Astrocyte (in vitro differentiated cells and primary cell): Measurements from ENCODE around the gene TRAP1. TPM values are rescaled to one million over a fixed set of nuclear protein-coding genes. Genes with fewer than 3 reads are reported as not detected.

Experiments
- DNase-seq: peaks from one replicate; pipeline ENCODE4 v3.0.0-alpha.2; 2010; ENCODE audit warnings: low read depth
- FAIRE-seq: peaks from 2 replicates; lab custom pipeline; 2011; peaks lifted over from hg19 to GRCh38; lab: Jason Lieb, UNC
- H2AFZ ChIP-seq: 2 replicates; pipeline ENCODE4 v1.6.0; 2012; ENCODE audit warnings: low read depth, low read length, inconsistent platforms
- H3K27ac ChIP-seq: 2 replicates; pipeline ENCODE4 v1.5.1; 2011; ENCODE audit warnings: low read depth, low read length, inconsistent platforms
- H3K27me3 ChIP-seq: 2 replicates; pipeline ENCODE4 v1.6.0; 2011; ENCODE audit warnings: low read length, inconsistent platforms; ENCODE audit not compliant: insufficient read depth
- H3K36me3 ChIP-seq: 2 replicates; pipeline ENCODE4 v1.5.1; 2011; ENCODE audit warnings: low read length, inconsistent platforms; ENCODE audit not compliant: insufficient read depth
- H3K4me1 ChIP-seq: 2 replicates; pipeline ENCODE4 v1.5.1; 2011; ENCODE audit warnings: low read length, inconsistent platforms; ENCODE audit not compliant: insufficient read depth
- H3K4me2 ChIP-seq: 2 replicates; pipeline ENCODE4 v1.6.0; 2012; ENCODE audit warnings: low read length, inconsistent platforms
- H3K4me3 ChIP-seq: 2 replicates; pipeline ENCODE4 v1.5.1; 2011; ENCODE audit warnings: low read depth, mild to moderate bottlenecking, low read length, inconsistent platforms; ENCODE audit not compliant: insufficient read depth
- H3K79me2 ChIP-seq: 2 replicates; pipeline ENCODE4 v1.6.0; 2012; ENCODE audit warnings: mild to moderate bottlenecking, low read length, inconsistent platforms; ENCODE audit not compliant: insufficient read depth
- H3K9ac ChIP-seq: 2 replicates; pipeline ENCODE4 v1.6.0; 2012; ENCODE audit warnings: mild to moderate bottlenecking, low read length, inconsistent platforms
- H3K9me3 ChIP-seq: 2 replicates; pipeline ENCODE4 v1.5.1; 2012; ENCODE audit warnings: low read depth, mild to moderate bottlenecking, low read length, inconsistent platforms; ENCODE audit not compliant: insufficient read depth
- H4K20me1 ChIP-seq: 2 replicates; pipeline ENCODE4 v1.6.0; 2012; ENCODE audit warnings: low read length, inconsistent platforms; ENCODE audit not compliant: insufficient read depth
- H3K27ac Mint-ChIP-seq: one replicate; pipeline ENCODE4 v1.8.0; 2021; ENCODE audit warnings: mild to moderate bottlenecking, mixed read lengths; ENCODE audit not compliant: unreplicated experiment
- H3K27me3 Mint-ChIP-seq: one replicate; pipeline ENCODE4 v1.8.0; 2021; ENCODE audit warnings: low read depth, mixed read lengths; ENCODE audit not compliant: unreplicated experiment
- H3K36me3 Mint-ChIP-seq: one replicate; pipeline ENCODE4 v1.8.0; 2021; ENCODE audit warnings: low read depth, mixed read lengths; ENCODE audit not compliant: unreplicated experiment
- H3K4me1 Mint-ChIP-seq: one replicate; pipeline ENCODE4 v1.8.0; 2021; ENCODE audit warnings: low read depth, mixed read lengths; ENCODE audit not compliant: unreplicated experiment
- H3K4me3 Mint-ChIP-seq: one replicate; pipeline ENCODE4 v1.8.0; 2021; ENCODE audit warnings: mild to moderate bottlenecking, moderate library complexity, mixed read lengths; ENCODE audit not compliant: unreplicated experiment
- H3K9me3 Mint-ChIP-seq: one replicate; pipeline ENCODE4 v1.8.0; 2021; ENCODE audit warnings: mild to moderate bottlenecking, mixed read lengths; ENCODE audit not compliant: unreplicated experiment
- CTCF ChIP-seq: IDR thresholded peaks from 2 replicates; pipeline ENCODE4 v1.5.1; 2011; ENCODE audit warnings: low read depth, mild to moderate bottlenecking, inconsistent platforms, low read length, moderate library complexity; ENCODE audit not compliant: insufficient read depth
- EZH2 ChIP-seq: IDR thresholded peaks from 2 replicates; pipeline ENCODE4 v1.6.1; 2012; ENCODE audit warnings: mild to moderate bottlenecking, low read length, inconsistent platforms; ENCODE audit not compliant: insufficient read depth
- total RNA-seq: library from RNA; stranded (reverse); gene quantifications from 2 replicates; pipeline ENCODE4 v1.2.1, GENCODE V29; 2021

Gene TRAP1
- total RNA-seq, 1 donor from 2014 or later, result 63.3 TPM

- Mint-ChIP-seq H3K4me1 (no peaks in the 10 kb centered on the region), H3K9me3 (no peaks in the 10 kb centered on the region), H3K4me3 (no peak overlapping the region), H3K27me3 (no peaks in the 10 kb centered on the region), H3K36me3 (peaks cover 30% of the 10 kb centered on the region), H3K27ac (no peak overlapping the region)
- DNase-seq (no peak), FAIRE-seq (no peak)
- Histone ChIP-seq H3K9me3 (no peaks in the 10 kb centered on the region), H3K27ac (no peak overlapping the region), H4K20me1 (peaks cover 41% of the 10 kb centered on the region), H2AFZ (no peak overlapping the region), H3K4me2 (no peak overlapping the region), H3K4me1 (no peaks in the 10 kb centered on the region), H3K79me2 (peaks cover 4% of the 10 kb centered on the region), H3K9ac (no peak overlapping the region), H3K4me3 (no peak overlapping the region), H3K27me3 (no peaks in the 10 kb centered on the region), H3K36me3 (peaks cover 45% of the 10 kb centered on the region)
- no peak for TF ChIP-seq CTCF
- no peak for TF ChIP-seq EZH2
Measured at GRCh38 chr16:3736116-3736515, 18.8 kb upstream of the TRAP1 start.

- DNase-seq, result no peak
- no peak overlapping the region for H3K27ac Mint-ChIP-seq
- no peak for FAIRE-seq
- peaks cover 47% of the 10 kb centered on the region for H4K20me1 ChIP-seq
- H3K36me3 ChIP-seq, result peaks cover 45% of the 10 kb centered on the region
- no peaks in the 10 kb centered on the region for H3K4me1 Mint-ChIP-seq
- no peak overlapping the region for H3K4me3 Mint-ChIP-seq
- no peaks in the 10 kb centered on the region for H3K9me3 Mint-ChIP-seq
- no peak overlapping the region for H3K4me3 ChIP-seq
- no peaks in the 10 kb centered on the region for H3K9me3 ChIP-seq
- H3K36me3 Mint-ChIP-seq, result peaks cover 31% of the 10 kb centered on the region
- no peak overlapping the region for H2AFZ ChIP-seq
- H3K9ac ChIP-seq, result no peak overlapping the region
- TF ChIP-seq EZH2 (no peak), CTCF (no peak)
- H3K27me3 ChIP-seq, result no peaks in the 10 kb centered on the region
- peaks cover 4% of the 10 kb centered on the region for H3K79me2 ChIP-seq
- no peak overlapping the region for H3K4me2 ChIP-seq
- no peak overlapping the region for H3K27ac ChIP-seq
- no peaks in the 10 kb centered on the region for H3K27me3 Mint-ChIP-seq
- no peaks in the 10 kb centered on the region for H3K4me1 ChIP-seq
Measured at GRCh38 chr16:3735541-3735940, 18.2 kb upstream of the TRAP1 start.

- FAIRE-seq (no peak), DNase-seq (no peak)
- Histone ChIP-seq H3K4me3 (no peak overlapping the region), H3K27me3 (no peaks in the 10 kb centered on the region), H3K9me3 (no peaks in the 10 kb centered on the region), H3K36me3 (peaks cover 41% of the 10 kb centered on the region), H2AFZ (no peak overlapping the region), H3K9ac (no peak overlapping the region), H4K20me1 (peaks cover 54% of the 10 kb centered on the region), H3K4me1 (no peaks in the 10 kb centered on the region), H3K4me2 (no peak overlapping the region), H3K27ac (no peak overlapping the region), H3K79me2 (peaks cover 4% of the 10 kb centered on the region)
- TF ChIP-seq CTCF, result no peak
- no peak overlapping the region for H3K27ac Mint-ChIP-seq
- H3K27me3 Mint-ChIP-seq, result no peaks in the 10 kb centered on the region
- no peaks in the 10 kb centered on the region for H3K4me1 Mint-ChIP-seq
- H3K36me3 Mint-ChIP-seq, result peaks cover 37% of the 10 kb centered on the region
- no peaks in the 10 kb centered on the region for H3K9me3 Mint-ChIP-seq
- H3K4me3 Mint-ChIP-seq, result no peak overlapping the region
Measured at GRCh38 chr16:3734758-3735221, 17.5 kb upstream of the TRAP1 start.
